Stimulated activated CD8-positive, alpha-beta memory T cell treated with anti-CD3 and anti-CD28 coated beads, Interleukin-4, amount 100 ng/mL, for 48 hours (primary cell): ENCODE measurements around the gene UBA52.
"Not testable (repeated sequence)": the region's sequence is repeated elsewhere in the genome, so short reads cannot be mapped to it uniquely, and the experiment has no call there.

Experiments
- DNase-seq: peaks from one replicate; pipeline ENCODE4 v3.0.0-alpha.2; 2020

UBA52 gene

DNA sequence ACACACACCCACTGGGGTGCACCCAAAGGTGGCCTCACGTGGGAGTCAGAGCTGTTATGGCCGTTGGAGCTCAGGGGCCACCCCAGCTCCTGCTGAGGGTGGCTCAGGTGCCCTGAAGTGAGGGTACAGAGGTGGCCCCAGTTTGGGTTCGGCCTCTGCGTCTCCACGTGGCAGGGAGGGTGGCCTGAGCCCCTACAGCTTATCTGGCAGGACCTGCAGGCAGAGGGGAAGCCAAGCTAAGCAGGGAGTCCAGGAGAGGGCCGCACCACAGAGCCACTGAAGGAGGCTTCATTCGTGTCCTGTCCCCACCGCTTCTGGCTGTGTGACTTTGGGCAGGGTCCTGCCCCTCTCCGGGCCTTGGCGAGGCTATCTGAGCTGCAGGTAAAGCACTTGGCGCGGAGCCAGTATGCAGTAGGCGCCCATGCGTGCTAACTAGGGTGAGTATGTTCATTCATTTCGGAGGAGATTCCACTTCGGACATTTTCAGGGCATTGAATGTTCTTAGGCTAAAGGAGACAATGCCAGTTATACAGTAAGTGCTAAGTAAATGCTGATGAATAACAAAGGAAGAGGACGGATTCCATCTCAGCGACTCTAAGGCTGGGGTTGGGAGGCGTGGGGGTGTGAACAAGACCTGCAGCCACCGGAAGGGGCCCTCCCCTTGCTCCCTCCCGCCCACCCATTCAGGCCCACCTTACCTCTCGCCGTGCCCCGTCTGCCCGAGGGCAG, 21.9 kb downstream of the UBA52 start:
- no peak for DNase-seq

DNA sequence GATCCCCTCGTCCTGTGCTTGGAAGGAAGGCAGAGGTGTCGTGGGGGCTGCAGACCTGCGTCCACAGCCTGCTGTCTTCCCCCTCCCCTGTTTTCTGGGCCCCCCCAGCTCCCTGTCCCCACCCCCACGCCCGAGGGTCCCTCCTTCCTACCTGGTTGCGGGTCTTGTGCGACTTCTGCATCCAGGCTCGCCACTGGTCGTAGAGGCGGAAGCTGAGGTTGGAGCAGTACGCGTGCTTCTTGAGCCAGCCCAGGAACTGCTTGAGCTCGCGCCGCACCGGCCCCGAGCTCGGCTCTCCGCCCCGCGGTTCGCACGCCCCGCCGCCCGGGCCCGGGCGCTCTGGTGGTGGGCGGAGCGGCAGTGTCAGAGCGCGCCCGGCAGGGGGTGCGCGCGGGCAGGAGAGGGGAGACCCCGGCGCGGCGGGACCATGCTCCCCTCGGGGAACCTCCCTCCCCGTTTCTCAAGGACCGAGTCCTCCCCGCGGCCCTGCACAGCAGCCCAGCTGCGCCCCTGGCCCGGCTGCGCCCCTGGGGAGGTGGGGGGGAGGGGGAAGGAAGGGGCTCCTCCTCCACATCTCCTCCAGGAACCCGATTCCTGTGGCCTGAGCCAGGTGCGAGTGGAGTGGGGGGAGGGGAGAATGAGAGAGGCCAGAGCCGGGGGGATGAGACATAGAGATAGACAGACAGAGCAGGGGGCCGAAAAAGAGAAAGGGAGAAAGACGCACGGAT, 22.6 kb downstream of the UBA52 start:
- DNase-seq = peak; percentile 86

DNA sequence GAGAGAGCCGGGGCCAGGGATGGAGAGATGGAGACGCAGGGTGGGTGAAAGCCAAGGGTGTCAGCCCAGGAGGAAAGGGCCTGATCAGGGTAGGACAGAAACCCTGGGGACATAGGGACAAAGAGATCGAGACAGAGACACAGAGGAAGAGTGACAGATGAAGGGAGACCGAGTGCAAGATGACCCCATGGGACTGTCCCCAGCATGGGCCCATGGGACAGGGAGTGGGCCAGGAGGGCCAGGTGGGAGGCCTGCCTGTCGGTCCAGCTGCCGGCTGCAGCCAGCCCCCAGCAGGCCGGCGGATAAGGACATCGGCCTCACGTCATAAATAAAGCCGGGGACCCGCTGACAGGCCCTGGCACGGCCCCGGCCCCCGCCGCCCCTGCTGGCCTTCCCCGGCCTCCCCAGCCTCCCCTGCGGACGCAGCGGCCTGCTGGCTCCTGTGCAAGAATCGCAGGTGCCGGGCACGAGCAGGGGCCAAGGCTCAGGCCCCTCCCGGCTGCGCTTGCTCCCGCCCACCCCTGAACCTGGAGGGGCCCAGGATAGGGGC, 23.2 kb downstream of the UBA52 start:
- DNase-seq = no peak

DNA sequence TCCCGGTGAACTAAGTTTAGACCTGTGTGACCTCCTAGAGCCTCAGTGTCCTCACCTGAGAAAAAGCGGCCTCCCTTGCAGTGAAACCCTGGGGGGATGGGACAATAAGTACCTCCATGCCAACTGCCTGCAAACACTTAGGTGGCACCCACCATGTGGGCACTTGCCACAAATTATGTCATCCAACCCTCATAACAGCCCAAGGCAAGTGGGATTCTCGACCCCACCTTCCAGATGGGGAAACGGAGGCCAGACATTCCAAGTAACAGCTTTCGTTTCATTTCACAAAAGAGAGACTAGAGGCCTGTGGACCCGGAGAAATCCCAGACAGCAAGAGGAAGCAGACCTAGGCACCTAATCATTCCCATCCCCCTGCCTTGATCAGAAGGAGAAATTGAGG, 23.8 kb downstream of the UBA52 start:
- DNase-seq = no peak

DNA sequence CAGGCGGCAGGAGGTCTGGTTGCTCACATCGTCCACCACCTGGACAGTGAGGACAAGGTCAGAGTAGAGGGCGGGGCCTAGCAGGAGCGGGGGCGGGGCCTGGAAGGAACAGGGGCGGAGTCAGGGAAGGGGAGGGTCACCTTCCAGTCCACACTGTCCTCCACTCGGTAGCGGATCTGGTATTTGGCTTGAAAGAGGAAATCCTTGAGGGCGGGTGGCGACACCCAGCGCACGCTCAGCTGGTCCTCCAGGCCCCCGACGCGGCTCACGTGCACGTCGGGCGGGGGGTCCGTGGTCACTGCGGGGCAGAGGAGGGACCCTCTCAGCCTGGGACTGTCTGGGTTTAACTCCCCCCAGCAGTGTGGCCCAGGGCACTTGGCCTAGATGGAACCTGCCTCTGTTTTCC, 25.1 kb downstream of the UBA52 start:
- DNase-seq = peak; percentile 61

DNA sequence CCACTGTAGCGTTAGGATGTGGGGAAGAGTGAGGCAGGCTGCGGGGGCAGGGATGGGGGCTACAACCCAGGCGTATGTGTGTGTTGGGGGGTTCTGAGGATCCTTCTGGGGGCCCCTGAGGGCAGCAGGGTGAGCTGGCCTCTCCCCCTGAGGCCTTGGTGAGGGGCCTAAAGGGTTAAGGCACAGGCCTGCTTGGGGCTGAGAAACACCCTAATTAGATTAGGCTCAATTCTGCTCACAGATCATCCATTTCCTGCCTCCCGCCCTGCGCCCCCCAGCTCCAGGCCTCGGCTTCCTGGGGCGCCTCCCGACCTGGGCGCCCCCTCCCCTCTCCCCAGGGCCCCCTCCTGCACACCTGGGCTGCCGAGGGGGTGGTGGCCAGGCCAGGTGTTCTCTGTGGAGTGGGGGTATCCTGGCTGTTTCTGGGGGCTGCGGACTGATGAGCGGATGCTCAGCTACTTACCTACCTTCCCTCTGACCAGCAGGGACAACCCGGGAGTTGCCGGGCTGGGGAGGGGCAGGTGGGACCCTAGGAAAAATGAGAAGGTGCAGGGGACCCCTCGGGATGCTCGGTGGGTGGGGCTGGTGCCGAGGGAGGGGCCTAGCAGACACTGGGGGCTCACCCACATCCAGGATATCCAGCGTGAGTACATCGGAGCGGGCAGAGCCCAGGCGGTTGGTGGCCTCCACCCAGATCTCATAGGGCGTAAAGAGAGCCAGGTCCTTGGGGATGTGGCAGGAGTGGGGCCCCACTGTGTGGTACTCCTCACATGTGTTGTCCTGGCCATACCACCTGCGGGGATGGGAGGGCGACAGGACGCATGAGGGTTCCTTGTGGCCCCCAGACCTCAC, 26.4 kb downstream of the UBA52 start:
- DNase-seq = no peak

DNA sequence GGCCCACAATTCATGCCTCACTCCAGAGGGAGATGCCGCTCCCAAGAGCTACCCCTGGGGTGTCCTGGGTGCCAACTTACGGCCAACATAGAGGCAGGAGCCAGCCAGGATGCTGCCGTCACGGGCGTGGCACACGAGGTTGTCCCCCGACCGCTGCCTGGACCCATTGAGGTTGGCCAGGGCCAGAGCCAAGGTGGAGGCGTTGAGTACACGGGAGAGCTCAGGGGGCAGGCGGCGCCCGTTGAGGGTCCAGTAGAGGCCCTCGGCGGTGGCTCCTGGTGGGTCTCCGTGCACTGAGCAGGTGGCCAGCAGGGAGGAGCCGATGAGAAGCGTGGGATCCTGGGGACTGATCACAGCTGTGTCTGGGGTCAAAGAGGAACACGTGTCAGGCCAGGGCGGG, 27.8 kb downstream of the UBA52 start:
- no peak for DNase-seq

DNA sequence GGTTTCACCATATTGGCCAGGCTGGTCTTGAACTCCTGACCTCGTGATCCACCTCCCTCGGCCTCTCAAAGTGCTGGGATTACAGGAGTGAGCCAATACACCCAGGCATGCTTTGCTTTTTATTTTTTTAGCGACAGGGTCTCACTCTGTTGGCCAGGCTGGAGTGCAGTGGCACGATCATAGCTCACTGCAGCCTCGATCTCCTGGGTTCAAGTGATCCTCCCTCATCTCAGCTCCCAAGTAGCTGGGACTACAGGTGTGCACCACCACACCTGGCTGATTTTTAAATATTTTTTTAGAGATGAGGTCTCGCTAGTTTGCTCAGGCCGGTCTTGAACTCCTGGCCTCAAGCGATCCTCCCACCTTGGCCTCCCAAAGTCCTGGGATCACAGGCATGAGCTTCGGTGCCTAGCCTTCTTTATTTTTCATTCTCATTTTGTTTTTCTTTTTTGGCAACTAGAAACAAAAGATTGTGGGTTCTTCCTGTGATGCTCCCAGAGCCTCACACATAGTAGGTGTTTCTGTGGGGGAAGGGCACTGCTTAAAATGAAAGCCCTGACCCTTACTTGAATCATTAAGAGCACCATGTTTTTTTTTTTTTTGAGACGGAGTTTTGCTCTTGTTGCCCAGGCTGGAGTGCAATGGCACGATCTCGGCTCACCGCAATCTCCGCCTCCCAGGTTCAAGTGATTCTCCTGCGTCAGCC, 29.2 kb downstream of the UBA52 start:
- DNase-seq = not testable (repeated sequence)

DNA sequence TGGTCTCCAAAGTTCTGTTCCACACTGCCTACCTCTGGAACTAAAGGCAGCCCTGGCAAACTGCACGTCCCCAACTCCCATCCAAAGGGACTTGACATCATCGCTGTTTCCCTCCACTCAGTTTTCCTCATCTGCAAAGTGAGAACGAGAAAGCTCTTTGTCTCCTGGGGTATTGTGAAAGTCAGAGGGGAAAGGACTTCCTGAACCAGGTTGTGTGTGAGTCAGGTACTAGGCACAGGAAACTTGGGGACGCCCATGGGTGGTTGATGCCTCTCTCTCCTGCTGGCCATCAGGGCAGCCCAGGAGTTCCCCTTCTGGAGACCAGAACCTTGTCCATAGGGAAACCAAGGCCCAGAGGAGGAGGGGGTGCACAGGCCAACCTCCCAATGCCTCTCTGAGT, 30.2 kb downstream of the UBA52 start:
- DNase-seq = no peak

DNA sequence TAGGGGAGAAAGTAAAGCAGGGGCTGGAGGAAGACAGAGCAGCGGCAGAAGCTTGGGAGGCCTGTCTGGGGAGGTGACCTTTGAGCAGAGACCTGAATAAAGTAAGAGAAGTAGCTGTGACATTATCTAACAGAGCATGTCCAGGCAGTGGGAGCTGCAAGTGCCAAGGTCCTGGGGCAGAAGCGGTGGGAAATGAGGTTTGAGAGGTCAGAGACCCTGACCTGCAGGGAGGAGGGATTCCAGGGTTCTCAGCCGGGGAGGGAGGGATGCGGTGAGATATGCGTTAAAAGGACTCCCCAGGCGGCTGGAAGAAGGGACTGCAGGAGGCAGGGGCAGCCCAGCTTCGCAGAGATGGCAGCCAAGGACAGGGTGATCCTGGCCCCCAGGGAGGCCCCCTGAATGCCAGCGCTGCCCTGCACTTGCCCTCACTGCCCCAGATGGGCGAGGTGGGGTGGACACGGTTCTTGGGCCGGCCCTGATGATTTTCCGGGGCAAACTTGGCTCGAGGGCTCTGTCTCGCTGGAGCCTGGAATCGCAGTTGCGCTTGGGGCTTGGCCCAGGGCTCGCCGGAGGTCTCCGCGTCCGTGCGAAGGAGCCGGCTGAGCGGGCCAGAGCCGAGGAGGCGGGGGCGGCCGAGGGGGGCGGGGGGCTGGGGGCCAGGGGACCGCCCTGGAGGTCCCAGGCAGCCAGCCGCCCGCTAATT, 31.7 kb downstream of the UBA52 start:
- no peak for DNase-seq

DNA sequence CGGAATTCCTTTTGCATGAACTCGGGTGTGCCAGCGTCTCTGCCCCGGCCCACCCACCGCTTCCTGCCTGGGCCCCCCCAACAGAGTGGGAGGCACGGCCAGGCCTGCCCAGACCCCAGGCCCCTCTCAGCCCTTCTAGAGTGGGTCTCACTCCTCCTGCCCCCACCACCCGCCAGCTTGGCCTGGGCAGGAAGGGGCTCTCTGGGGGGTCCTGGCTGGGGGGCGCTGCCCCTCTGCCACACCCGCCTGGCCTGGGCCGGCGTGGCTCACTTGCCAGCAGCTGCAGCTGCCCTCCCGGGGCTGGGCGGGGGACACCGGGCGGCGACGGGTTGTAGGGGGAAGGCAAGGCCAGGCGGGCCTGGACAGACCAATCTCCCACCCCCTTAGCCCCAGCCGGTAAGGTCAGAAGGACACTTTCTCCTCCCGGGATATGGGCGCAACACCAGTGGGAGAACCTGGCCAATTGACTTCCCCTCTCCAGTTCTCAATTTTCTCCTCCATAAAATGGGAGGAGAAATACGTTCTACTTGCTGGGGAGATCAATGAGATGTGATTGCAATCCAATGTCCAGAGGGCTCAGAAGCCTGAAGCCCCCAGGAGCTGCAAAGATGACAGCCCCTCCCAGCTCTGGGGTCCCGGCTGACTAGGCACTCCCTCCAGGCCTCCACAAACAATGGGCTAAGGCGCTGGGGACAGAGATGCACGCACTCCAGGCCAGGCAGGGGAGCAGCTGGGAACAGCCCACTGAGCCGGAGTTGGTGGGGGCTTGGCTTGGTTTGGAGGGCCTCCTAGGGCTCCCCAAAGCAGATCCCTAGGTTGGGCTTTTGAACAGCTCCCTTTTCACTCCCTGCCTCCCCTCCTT, 32.5 kb downstream of the UBA52 start:
- DNase-seq = no peak

DNA sequence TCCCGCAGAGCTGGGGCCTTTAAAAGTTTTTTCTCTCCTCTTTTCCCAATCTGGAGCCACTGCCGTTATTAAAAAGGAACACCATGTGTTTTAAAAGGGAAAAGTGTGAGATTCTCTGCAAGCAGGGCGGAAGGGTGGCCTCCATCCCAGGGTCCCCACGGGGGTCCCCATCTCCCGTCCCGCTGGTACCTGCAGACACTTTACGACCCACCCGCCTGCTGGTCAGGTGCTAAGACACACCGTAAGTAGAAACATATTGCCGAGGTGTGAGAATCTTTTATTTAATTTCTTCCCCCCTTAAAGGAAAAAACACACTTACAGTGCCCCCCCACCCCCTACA, 33.1 kb downstream of the UBA52 start:
- no peak for DNase-seq

DNA sequence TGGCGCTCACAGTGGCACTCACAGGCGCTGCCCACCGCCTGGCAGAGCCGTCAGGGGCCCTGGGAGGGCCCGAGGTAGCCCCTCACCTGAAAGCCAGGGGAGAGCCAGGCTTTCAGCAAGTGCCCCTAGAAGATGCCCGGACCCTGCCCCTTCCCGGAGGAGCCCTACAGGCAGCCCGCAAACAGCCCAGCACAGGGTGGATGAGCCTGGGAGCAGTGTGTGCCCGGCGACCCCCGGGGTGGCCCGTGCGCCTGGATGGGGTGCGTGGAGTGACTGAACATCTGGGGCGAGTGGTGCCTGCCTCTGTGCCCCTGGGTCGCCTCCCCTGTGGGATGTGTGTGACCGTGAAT, 33.5 kb downstream of the UBA52 start:
- no peak for DNase-seq

DNA sequence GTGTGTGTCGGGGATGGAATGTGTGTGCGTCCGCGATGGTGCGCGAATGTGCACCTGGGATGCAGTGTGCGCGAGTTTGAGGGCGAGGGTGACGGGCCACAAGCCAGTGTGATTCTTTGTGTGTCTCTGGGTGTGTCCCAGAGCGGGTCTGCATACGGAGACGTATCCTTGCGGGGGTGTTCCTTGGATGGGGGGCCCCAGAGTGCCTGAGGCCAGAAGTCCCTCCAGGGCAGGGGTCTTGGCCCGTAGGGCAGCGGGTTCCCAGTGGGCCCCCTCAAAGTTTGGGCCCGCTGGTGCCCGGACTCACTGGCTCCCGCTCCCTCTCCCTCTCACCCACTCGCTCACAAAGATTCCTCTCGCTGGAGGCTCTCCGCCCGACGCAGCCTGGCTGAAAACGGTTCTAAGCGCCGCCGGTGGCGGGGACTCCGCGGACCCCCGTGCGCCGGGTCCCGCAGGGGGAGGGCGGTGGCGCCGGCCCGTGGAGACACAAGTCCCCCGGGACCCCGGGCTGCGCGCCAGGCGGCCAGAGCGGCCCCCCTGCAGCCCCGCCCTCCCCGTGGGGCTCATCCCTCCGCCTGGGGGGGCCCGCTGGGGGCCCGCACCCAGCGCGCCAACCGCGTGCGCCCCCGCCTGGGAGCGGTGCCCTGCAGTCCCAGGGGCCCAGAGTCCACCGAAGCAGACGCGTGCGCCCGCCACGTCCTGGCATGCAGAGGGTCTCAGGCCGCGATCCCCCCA, 34.1 kb downstream of the UBA52 start:
- no peak for DNase-seq

DNA sequence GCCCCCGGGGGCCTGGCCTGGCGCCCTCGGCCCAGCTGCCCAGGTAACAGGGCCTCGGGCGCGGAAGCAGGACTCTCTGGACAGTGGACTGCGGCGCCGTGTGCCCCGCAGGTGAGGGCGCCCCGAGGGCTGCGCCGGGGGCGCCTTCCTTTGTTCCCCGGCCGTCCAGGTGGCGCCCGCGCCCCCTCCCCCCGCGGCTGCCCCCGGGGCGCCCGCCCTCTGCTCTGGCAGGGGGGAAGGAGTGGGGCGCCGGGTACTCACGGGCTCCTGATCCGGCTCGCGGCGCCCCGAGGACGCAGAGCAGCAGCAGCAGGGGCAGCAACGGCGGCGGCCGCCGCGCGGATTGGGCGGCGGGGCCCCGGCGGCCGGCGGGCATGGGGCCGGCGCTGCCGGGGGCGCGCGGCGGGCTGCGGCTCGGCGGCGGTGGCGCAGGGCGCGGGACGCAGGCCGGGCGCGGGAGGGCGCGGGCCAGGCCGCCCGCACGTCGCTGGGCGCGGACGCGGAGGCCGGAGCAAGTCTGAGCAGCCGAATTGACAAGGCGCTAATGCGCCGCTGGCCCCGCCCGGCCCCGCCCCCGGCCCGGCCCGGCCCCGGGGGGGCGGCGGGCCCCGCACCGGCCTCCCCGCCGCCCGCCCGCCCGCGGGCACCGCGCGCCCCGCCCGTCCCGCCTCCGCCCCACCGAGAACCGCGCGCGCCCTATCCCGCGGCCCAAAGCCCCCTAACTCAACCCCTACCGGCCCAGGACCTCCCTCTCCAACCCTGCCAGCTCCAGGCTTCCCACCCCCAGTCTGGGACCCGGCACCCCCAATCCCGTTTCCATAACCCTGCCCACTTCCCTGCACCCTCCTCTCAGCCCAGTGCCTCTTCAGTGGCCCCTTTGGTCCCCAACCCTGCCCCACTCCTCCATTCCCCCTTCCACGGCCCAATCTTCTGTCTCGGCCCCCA, 34.9 kb downstream of the UBA52 start, which contains the start of gene CRLF1:
CRLF1 (minus strand) TSS at position 519 of the 945 bp plus-strand sequence; CDS start at position 376, 143 bp downstream.
- no peak for DNase-seq

DNA sequence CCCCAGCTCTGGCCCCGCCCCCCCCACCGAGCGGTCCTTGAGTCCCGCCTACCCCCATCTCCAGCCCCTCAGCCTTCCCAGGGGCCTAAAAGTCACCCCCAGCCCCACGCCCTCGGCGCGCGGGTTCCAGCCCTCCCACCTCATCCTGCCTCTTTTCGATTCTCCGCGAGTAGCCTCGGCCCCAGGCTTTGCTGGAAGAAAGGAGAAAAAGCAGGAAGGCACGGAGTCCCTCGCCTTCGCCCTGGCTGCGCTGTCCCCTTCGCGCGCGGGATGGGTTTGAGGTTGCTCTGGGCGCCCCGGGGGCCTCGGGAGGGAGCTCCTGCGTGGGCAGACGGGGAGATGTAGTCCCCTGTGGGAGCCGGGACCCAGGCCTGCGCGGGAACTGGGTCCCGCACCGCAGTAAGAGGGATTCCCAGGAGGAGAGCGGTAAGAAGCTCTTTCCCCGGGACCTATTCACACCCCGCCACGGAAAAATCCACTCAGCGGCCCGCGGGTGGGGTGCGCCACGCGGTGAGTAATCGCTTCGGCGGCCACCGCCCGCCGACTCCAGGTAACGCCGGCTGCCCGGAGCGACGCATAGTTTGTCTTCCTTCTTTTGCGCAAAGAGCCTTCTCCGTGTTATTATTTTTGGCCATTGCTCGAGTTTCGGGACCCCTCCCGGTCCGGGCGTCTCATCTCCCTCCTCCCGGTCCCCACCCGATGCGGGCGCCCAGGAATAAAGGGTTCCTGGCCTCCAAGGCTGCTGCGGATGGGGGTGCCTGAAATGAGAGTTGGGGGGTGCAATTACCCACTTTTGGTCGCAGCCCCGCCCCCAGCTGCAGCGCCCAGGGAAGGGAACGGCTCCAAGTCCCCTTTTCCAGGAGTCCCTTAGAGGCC, 35.8 kb downstream of the UBA52 start:
- DNase-seq = no peak

DNA sequence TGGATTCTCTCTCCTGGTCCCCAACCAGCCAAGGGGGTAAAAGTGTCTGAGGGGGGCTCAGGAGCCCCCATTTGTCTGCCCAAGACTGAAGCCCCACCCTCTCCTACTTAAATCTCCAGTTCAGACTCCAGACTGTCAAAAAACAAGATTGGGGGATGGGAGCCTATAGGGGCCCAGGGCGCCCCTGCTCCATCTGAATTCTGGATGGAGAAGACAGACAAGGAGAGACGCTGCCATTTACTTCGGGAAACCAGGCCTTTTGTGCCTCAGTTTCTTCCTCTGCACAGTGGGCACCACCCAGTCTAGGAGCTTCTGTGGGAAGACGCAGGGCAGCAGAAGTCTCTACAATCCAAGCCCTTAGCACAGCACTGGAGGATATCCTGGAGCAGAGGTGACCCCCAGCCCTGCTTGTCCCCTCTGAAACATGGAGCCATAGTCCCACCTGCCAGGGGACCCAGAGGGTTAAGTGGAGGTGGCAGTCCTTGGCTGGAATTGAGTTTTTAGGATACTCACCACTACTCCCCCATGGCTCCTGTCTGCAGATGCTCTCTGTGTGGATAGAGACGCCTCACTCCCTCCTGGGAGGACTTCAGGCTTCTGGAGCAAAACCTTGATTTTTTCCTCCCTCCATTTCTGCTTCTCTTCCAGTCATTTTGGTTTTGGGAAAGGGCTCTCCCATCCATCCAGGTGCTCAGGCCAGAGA, 36.6 kb downstream of the UBA52 start:
- DNase-seq = no peak
